Hypothalamus (tissue), 51 donors: ENCODE data around the gene GRIN2A.

Experiments used
- DNase-seq, 51 donors: peaks; one replicate each; lab custom pipeline; 2025; lab: John Stamatoyannopoulos, UW

Gene GRIN2A

GRCh38 chr16:9837481-9837880, 344.7 kb downstream of the GRIN2A start:
- DNase-seq, result no peak

GRCh38 chr16:9836118-9836736, 346.0 kb downstream of the GRIN2A start:
- peak in 4 of 51 donors; percentile 2 to 7 (median 6) for DNase-seq

DNA sequence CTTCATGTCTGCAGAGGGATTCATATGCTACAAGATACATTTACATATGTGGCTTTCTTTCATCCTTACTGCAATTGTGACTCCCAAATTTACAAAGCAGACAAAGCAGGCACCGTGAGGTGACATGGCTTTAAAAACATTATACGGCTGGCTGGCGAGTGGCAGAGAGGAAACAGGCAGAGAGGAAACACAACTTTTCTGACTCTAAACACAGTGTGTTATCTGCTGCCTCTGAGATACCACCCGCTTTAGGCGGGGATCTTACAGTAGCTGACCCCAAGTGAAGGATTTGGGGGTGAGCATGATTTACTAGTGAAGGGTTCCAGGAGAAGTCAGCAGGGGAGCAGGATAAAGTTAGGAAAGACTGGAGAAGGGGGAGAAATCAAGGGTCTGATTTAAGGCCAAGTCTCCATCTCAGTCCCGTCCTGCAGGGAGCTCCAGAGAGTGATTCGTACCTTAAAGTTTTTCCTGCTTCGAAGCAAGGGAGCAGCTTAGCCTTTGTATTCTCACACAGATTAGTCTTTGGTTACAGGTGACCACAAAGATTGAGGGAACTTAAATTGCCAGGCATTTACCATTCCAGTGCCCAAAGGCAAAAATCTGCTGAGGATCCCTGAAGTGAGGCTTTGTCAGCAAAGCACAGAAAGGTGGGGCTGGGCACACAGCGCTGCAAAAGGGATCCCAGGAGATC, 355.0 kb downstream of the GRIN2A start:
- no peak for DNase-seq

DNA sequence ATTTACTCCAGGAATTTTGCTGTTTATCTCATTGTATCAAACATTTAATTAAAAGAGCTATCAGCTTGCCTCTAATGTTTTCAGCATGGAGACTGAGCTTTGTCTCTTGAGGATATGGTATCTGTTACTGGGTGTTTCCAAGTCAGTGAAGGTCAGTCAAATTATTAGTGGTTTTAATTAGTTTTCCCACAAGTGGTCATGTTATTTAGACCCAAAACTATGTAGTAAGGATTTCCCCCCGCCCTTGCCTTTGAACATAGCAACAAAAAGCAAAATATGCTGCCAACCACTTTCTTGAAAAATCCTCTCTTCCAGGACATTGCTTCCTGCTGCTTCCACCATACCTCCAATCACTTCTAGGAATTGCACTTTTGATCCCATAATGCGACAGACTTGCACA, 355.6 kb downstream of the GRIN2A start:
- DNase-seq, result no peak

- no peak for DNase-seq
Measured at GRCh38 chr16:9824200-9825068, 357.8 kb downstream of the GRIN2A start.

GRCh38 chr16:9823510-9823909, 358.7 kb downstream of the GRIN2A start:
- DNase-seq, result no peak

- no peak for DNase-seq
Measured at GRCh38 chr16:9821970-9822369, 360.3 kb downstream of the GRIN2A start.

DNA sequence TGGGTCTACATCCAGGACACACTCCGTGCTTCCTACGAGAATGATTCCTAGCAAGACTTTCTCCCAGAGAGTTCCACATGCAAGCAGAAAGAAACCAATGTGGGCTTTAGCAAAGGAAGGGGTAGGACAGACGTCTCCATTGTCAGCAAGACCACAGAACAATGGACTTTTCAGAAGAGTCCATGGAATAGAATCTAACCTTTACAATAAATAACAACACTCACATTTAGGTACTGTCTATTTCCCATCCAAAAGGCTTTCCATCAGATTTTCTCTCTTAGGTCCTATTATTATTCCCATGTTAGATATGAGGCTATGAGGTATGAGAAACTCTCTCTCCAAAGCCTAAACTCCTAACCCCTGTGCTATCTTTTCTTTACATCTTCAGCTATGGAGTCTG, 360.9 kb downstream of the GRIN2A start:
- DNase-seq, result peak in 1 of 51 donors; percentile 49

- DNase-seq, result peak in 5 of 51 donors; percentile 1 to 49 (median 2)
Measured at GRCh38 chr16:9820476-9821246, 361.6 kb downstream of the GRIN2A start.

DNA sequence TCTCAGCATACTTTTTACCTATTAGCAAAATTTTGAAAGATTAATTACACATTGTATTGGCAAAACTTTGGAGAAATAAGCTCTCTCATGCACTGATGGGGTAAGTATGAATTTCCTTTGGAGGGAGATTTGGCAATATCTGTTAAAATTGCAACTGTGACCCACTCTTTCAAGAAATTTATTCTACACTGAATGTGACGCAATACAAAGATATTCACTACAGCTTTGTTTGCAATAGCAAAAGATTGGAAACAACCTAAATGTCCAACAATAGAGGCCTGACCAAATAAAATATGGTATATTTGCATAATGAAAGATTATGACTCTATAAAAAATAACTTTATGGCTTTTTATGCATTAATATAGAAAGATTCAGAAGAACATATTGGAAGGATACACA, 363.5 kb downstream of the GRIN2A start:
- DNase-seq, result no peak

GRCh38 chr16:9817586-9817985, 364.6 kb downstream of the GRIN2A start:
- DNase-seq, result no peak

DNA sequence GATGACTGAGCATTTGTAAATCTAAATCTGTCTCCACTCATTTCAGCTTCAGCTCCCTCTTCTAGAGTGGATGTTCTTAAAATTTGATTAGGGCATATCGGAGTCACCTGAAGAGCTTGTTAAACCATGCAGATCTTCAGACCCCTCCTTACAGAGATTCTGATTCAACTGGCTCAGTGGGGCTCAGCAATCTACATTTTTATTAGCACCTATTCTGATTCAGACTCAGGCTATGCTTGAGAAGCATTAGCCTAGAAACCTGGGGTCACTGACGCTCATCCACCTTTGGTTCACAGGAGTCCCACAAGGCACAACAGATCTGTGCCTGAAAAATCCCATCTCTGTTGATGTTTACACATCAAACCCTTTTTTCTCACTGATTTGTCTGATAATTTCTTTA, 365.6 kb downstream of the GRIN2A start:
- no peak for DNase-seq

DNA sequence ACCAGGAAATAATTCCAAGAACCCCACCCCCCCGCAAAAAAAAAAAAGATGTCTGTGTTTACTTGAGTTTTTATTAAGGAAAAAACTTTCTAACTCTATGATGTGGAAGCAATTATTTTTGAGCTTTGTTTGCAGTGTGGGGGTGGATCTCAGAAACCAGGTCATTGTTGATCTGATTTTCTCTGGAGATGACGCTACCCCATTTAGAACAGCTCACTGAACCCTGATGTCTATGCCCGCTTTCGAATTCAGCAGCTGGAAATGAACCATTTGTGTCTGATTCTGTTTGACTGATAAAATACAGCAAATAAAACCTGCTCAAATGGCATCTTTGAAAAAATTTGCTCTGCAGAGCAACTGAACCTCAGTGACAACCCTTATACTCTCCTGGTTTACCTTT, 368.6 kb downstream of the GRIN2A start:
- no peak for DNase-seq

GRCh38 chr16:9808210-9808609, 374.0 kb downstream of the GRIN2A start:
- DNase-seq, result no peak

- DNase-seq, result no peak
Measured at GRCh38 chr16:9807302-9807701, 374.9 kb downstream of the GRIN2A start.

DNA sequence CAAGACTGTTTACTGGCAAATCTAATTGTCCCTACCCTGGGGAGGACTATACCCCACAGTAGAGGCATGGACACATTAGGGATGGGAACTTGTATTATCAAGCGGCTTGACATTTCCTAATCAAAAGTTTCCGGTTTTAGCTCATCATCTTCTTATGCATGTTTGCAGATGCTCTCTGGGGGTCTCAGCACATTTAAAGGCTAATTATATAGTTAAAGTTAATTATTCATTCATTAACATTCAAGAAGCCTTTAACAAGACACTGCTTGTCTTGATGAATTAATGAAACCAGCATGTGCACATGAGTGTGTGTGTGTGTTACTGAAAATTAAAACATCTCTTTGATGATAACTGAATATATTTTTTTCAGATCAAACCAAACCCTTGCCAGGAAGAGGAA, 377.1 kb downstream of the GRIN2A start:
- DNase-seq, result no peak

GRCh38 chr16:9802160-9802559, 380.1 kb downstream of the GRIN2A start:
- DNase-seq, result no peak

GRCh38 chr16:9801651-9802050, 380.6 kb downstream of the GRIN2A start:
- DNase-seq, result no peak

DNA sequence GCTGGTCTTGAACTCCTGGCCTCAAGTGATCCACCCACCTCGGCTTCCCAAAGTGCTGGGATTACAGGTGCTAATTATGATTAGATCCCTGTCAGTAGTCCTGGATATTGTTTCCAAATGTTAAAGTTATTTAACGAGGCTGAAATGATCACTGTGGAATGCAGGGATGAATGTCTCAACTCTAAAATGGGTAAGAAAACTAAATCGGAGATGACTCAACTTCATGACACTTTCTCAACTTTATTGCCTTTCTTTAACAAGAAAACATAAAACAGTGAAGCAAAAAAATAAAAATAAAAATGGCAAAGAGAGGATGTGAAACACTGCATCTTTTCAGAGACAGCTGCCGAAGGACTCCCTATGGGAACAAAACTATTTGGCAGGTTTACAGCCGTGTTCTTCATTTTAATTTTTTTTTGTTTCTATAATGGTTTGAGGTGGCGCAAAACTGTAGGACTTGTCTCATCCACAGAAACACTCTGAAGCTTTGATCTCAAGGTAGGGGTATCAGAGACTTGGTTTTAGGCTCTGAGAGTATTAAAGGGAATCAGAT, 382.0 kb downstream of the GRIN2A start:
- DNase-seq, result no peak

- DNase-seq, result no peak
Measured at GRCh38 chr16:9798952-9799580, 383.2 kb downstream of the GRIN2A start.
